Karpas-422 (cell line): ENCODE results near the gene KCNK10. TPM values are rescaled to one million over a fixed set of nuclear protein-coding genes. Genes with fewer than 3 reads are reported as not detected.

Experiments used
- total RNA-seq: library from RNA; depleted of rRNA; stranded (reverse); fragments of >200 nt; shearing (Covaris generic); gene quantifications from 2 replicates; pipeline ENCODE4 v1.2.3, GENCODE V29; 2014; ENCODE audit warnings: low replicate concordance; rRNA removed

The KCNK10 gene
- total RNA-seq, 1 experiment from 2014 or later: 0.07 TPM

Other genes with a start within 250 kb of the KCNK10 start
- 12.6 and 29.4 TPM in 2 replicates for gene SPATA7, start 62.4 kb upstream of the KCNK10 start, total RNA-seq
- 0.04 TPM in 1 of 2 replicates, not detected in the other for gene PTPN21, start 231.7 kb upstream of the KCNK10 start, total RNA-seq
- 69.8 and 91.1 TPM in 2 replicates for gene ZC3H14, start 239.8 kb upstream of the KCNK10 start, total RNA-seq